GM21786 (cell line): ENCODE results near the gene TOPORS.
"Not testable (repeated sequence)": the region's sequence is repeated elsewhere in the genome, so short reads cannot be mapped to it uniquely, and the experiment has no call there.

Experiments used
- ATAC-seq: cut with Tn5 transposase; IDR thresholded peaks from one replicate; pipeline ENCODE4 v1.9.1; 2021; ENCODE audit not compliant: unreplicated experiment

TOPORS gene

DNA sequence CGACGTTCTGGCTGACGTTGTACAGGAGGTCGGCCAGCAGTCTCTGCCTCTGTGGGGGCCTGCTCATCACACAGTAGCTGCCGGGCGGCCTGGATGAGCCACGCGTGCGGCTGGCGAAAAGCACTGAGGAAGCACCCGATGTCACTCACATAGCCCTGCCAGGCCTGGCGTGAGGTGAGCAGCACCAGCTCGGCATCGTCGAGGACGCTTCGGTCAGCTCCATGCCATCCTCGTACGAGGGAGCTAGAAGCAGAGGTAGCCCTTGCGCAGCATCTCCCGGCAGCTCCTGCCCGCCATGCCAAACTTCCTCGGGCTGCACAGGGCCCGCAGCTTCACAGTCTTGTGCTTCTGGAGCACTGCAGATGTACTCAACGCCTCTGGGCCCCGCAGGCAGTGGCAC is 14.4 kb upstream of the TOPORS start:
- ATAC-seq, result no peak

DNA sequence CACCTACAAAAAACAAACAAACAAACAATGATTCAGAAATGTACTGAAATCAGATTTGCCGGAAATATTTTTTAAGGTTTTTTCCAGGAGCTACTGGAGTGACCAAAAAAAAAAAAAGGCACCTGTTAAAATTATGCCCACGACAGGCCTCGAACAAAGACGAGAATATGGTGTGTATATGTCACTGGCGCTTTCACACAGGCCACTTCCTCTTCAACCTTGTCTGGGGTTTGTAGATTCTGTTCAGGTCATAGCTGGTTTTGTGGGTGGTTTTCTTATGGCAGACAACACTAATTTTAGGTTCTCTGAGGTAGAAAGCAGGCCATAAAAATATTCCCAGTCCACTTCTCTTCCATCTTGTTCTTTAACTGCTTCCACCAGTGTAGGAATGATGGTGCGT is 13.6 kb upstream of the TOPORS start:
- ATAC-seq, result no peak

DNA sequence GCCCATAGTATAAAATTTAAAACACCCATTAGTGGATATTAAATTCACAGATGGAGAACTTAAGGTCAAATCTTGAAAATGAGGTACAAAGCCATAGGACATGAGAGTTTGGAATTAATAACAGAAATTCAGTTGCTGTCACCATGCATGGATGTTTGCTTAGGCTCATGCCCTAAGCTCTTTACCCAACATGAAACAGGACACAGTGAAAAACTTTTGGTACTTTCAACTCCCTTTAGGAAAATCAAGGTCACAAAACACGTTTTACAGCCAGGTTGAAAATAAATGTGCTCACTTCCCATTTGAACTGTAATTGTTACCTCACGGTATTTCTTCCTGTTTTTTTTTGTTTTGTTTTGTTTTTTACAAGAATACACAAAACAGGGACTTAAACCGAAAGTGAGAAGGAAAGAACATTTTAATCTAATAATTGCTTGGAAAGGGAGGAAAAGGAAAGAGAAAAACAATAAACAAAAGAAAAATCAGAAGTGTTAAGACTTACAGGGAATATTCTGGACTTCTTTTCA is 6.1 kb upstream of the TOPORS start:
- ATAC-seq, result no peak

DNA sequence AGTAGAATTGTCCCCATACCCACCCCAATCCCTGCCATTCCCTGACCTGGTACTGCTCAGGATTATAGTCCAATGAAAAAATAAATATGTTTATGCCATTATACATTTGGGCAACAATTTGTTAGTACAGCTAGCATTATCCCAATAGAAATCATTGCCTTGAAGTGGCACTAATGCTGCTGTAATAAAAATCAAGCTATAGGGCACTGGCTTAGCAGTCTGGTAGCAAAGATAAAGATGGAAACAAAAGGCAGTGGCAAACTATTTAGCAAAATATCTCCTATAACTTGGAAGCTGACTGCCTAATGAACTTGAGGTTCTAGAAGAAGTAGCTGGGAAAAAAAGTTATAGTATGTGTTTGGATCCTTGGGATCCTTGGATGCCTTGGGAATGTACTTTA is 2.2 kb upstream of the TOPORS start:
- ATAC-seq, result no peak

DNA sequence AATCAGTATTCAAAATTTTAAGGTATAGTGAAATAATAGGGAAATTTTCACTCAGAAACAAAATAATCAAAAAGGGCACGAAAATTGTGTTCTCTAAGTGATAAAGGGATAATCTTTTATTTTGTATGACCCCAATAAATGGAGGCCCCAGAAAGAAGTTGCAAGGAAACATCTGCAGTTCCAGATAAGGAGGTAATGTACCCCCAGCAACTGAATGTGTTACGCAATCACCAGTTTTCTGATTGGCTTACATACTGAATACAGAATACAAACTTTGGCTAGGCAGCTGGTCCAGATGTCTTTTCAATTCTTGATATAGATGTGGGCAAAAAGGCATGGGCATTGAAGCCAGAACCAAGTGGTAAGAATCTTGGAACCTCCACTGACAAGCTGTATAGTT is 1.7 kb upstream of the TOPORS start:
- no peak for ATAC-seq

DNA sequence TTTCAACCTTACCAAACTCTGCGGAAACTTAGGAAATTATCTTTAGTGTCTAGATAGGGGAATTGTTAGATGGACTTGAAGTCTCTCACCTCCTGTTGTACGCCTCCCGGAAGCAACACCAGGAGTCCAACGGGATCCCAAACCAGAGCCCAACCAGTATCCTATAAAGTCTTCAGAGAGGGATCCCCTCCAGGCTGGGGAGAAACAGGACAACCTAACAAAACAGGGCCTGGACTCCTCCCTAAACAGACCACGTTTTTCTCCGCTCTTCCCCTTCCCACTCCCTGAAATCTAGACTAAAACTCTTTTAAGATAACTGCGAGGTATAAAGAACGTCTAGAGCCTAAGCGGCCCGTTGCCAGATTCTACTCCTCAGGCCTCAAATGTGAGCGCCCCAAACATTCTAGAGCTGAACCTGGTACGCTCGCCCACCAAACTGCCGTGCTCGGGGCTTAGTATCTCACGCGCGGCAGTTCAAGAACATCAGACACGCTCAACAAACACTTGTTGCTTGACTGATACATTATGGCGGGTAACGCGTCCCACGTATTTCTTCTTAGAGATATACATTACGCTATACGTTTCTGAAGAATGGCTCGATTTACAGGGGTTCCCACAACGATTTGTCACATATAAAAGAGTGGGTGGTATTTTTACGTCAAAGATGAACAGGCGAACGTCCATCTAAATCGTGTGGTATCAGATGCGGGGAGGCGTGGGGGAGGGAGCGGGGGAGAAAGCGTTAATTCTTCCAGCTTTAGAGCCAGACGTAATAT is 922 bp downstream of the TOPORS start:
- ATAC-seq, result peak; percentile 9

DNA sequence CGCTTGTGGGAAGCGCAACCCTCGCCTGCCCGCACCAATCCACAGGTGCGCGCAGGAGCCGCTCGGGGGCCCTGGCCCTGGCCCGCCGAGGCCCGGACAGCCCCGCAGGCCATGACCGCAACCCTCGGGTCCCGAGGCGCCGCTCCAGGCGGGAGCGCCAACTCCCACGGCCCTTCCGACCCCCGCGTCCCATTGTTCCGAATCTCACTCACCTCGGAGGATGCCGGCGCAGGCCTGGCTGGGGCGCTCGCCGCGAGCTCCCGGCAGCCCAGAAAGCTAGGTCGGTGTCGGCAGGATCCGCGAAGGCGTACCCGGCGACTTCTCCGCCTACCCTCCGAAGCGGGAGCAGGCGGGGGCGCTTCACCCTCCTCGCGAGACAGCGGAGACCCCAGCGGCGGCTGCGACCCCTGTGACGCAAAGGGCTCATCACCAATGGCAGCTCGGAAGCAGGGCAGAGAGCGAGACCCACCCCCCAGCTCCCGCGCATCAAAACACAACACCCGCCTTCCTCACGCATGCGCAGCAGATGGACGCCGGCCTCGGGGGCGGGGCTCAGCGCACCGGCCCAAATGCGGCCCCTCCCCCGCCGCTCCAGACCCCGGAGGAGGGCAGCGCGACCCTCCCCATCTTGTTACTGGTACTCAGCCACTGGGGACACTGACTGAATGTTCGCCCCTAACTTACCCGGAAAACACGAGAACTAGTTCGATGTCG is 1.7 kb downstream of the TOPORS start:
- ATAC-seq, result peak; percentile 61

DNA sequence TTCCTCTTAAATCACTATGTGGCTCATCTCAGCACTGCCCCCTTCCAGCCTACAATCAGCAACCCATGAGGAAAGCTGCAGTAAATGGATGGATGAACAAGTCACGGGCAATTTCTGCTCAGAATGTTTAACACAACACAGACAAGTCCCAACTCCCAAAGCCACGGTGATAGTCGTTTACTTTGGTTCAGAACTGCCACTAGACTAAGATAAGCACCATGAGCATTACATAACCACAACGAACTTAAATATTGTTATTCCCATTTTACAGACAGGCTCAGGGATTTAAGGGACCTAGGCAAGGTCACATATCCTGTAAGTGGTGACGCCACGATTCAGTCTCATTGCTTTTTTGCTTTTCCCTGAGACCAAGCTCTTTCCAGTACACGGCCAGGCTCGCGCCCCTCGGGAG is 2.2 kb downstream of the TOPORS start:
- no peak for ATAC-seq

DNA sequence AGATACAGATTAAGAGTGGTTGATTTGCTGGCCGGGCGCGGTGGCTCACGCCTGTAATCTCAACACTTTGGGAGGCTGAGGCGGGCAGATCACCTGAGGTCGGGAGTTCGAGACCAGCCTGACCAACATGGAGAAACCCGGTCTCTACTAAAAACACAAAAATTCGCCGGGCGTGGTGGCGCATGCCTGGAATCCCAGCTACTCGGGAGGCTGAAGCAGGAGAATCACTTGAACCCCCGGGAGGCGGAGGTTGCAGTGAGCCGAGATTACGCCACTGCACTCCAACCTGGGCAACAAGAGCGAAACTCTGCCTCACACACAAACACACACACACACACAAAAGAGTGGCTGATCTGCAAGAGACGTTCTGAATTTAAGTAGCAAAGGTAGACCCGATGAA is 4.2 kb downstream of the TOPORS start:
- not testable (repeated sequence) for ATAC-seq

DNA sequence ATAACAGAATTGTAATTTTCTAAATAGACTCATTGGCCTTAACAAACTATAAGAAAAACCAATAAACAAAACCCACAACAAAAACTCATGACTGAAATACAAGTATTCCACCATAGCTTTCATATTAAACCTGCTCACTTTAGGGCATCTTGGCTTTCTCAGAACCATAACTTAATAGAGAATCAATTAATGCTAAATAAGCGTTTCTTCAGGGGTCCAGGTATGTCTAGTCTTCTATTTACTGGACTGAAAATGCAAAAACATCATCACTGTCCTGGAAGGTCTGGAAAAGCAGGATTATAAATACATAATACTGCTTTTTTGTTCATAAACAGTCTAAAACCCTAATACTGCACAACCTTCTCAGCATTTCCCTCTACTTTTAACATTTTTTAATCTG is 6.5 kb downstream of the TOPORS start:
- no peak for ATAC-seq

DNA sequence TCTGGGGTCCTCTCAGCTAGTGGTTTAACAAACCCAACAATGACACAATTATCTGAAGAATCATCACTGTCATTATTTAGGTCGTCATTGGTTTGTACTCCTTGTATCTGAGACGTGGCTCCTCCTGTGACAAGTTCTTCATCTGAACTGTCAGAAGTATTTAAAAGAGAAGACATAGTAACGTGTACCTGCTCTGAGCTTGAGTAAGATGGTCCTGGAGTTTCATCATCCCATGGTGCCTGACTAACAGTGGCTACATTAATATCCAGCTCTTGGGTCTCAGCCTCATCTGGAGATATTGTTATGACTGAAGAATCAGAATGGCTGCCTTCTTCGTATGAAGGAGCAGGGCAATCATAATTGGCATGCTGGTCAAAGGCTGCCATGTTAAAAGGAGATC is 9.3 kb downstream of the TOPORS start:
- no peak for ATAC-seq

DNA sequence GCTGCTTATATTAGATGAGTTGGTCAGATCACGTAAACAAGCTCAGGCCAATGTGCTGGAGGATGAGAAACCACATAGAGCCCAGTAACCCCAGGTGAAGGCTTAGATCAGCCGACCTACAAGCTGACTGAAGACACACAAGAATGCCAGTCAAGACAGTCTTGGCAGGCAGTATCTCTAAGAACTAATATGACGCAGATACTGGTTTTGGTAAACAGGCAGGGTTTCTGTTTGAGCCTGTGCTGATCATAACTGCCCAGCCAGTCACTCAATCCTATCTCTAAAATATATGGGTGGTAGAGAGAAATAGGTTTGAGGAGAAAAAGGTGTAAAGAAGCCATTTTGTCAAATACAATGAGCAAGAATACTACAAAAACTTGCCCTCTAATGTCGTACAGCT is 18.6 kb downstream of the TOPORS start:
- no peak for ATAC-seq

DNA sequence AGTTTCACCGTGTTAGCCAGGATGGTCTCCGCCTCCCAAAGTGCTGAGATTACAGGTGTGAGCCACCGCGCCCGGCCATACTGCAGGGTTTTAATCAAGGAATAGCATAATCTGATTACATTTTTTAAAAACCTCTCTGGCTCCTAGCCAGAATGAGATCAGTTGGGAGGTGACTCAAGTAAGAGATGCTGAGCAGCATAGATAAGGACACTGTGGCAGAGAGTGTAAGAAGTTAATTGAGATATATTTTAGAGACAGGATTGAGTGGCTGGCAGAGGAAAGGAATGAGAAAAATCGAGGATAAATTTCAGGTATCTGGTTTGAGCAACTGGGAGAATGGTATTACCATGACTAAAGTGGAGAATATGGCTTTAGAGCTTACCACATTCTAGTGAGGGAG is 19.1 kb downstream of the TOPORS start:
- no peak for ATAC-seq

DNA sequence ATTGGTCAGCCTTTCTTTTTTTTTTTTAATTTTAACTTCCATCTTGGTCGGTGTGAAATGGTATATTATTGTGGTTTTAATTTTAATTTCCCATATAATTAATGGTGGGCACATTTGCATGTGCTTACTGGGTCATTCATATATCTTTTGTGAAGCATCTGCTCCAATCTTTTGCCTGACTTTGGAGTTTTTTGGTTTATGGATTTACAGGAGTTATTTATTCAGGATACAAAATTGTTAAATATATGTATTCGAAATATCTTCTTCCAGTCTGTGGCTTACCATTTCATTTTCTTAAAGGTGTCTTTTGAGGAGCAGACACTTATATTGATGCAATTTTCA is 25.7 kb downstream of the TOPORS start:
- ATAC-seq, result no peak

DNA sequence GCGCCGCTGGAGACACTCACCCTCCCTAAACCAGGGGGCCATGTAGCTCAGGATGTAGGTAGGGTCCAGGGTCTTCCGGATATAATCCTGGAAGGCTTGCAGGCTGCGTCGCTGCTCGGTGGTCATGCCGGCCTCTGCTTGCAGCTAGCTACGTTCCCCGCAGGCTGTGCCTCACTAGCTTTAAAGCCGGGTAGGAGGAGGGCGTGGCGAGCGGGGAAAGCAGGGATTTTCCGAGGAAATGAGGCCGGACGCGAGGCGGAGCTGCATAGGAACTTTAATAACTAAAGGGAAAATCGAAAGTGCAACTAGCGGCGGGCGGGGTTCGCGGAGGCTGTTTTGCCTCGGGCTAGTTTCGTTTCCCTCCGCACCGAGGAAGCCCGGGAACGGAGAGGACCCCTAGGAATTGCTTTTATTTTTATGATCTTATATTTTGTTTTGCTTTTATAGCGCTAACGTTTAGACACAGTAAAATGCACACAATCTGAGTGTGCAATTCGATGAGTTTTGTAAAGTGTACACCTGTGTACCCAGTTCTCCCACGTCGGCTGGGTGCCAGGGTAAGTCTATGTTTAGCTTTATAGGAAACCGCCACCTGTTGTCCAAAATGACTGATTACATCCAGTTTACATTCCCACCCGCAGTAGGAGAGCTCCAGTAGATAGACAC is 26.2 kb downstream of the TOPORS start, which contains the start of gene RIGI:
Gene RIGI, minus strand, starts transcription at position 156 of the 666 bp plus-strand sequence. Its CDS starts 30 bp downstream, at position 126.
- peak; percentile 75 for ATAC-seq

DNA sequence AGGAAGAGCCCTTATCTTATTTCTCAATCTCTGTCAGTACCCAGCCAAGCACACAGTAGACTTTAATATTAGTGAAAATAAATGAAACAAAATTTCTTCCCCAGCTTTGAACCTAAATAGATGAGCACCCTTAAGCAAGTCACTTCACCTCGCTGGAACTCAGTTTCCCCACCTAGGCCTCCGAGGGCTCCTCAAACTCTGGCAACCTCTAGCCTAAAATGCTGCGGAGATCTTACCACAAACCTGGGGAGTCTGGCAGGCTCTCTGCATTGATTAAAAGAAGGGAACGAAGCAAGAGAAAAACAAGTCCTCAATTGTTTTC is 26.7 kb downstream of the TOPORS start:
- ATAC-seq, result peak; percentile 14

DNA sequence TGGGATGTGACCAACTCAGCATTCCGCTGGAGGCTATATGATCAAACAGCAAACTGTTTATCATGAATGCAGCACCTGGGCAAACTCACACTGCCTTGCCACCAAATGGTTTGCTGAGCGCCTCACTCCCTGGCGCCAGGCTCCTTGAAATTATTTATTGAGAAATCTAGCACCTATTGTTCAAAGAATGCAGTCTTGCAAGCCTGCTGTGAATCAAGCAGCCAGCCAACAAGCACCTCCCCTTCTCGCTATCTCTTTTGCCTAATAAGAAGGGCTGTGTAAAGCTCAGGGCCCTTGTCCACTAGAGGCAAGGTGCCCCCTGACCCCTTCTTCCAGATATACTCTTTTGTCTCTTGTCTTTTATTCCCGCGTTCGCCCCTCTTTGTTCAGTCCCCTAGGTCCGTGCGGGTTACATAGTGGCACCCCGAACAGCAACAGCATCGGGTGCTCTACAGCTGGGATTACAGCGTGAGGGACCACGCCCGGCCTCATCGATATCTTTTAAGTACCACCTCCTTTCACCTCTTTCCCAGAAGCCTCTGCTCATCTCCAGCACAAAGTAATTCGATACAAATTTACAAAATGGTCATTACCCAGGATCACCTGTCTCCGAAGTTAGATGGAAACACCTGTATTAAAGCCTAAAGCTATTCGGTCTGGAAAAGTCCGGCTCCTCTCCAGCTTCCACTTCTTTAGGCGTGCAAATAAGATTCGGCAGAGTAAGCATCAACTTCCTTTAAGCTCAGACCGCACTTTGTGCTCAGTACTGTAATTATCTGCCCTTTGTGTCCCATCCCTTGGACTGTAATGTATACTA is 27.3 kb downstream of the TOPORS start:
- ATAC-seq, result peak; percentile 22

DNA sequence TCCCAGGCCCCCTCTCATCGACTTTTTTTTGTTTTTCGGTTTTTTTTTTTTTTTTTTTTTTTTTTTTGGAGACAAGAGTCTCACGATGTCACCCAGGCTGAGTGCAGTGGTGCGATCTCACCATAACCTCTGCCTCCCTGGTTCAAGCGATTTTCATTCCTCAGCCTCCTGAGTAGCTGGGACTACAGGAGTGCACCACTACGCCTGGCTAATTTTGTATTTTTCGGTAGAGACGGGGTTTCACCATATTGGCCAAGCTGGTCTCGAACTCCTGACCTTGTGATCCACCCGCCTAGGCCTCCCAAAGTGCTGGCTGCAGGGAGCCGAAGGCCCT is 27.9 kb downstream of the TOPORS start:
- ATAC-seq, result not testable (repeated sequence)

DNA sequence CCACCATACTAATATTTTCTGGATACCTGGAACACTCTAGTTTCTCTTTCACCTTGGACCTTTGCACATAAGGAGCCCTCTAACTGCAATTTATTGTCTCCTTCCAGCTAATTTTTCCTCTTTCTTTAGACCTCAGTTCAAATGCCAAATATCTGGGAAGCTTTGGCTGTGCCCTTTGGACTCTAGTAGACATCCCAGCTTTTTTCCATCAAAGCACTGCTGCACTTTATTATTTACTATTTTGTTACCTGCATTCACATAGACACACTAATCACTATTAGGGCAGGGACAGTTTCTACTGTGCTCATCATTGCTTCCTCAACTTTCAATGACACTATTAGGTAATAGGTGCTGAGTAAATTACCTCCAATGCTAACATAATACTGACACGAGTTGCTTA is 28.5 kb downstream of the TOPORS start:
- no peak for ATAC-seq

DNA sequence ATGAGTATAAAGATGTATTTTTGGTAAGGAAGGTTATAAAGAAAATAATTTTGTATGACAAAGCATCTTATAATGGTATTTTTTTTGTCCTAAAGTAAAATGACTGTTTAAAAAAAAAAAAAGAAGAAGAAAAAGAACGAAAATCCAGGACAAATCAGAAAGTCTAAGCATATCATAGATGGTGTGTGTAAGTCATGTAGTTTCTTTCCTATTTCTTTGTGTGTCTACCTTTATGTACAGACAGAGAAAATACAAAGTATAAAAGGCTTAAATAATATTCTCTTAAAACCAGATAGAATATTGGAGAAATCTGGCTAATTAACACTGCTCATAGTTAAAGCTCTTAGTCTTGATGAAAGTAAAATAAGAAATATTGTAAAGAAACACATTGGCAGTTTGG is 34.1 kb downstream of the TOPORS start:
- no peak for ATAC-seq

DNA sequence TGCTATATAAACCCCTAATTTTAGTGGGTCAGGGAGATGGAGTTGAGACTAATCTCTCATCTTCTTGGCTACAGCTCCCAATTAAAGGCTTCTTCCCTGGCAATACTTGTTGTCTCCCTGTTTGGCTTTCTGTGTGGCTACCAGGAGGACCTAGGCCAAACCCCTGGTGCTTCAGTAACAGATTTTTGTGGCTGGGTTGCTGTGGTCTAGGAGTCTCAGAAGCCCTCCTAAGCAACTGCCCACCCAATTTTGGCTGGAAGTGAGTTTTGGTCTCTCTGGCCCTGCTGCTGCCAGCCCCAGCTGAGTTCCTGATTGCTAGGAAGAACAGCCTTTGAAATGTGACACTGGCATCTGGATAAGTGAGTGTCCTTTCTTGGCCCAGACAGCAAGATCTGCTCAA is 36.1 kb downstream of the TOPORS start:
- no peak for ATAC-seq
